GM23248 (cell line): ENCODE data around the gene CBX8.

Source experiments
- EZH2 ChIP-seq: fragments of 200-600 bp; sonication (generic); IDR thresholded peaks from 2 replicates; pipeline ENCODE4 v1.6.1; 2018; ENCODE audit warnings: antibody characterized with exemption, mild to moderate bottlenecking; ENCODE audit not compliant: insufficient read depth, poor library complexity, severe bottlenecking
- EZH2phosphoT487 ChIP-seq: fragments of 200-600 bp; sonication (generic); IDR thresholded peaks from 2 replicates; pipeline ENCODE4 v1.6.1; 2018; ENCODE audit warnings: antibody characterized with exemption, moderate library complexity, mild to moderate bottlenecking, low read depth; ENCODE audit not compliant: insufficient read depth

- TF ChIP-seq EZH2 (peak; percentile 18), EZH2phosphoT487 (no peak)
These were observed 4.5 kb downstream of the CBX8 start for GRCh38 chr17:79792341-79792871.
